Stimulated activated CD4-positive, alpha-beta T cell treated with anti-CD3 and anti-CD28 coated beads, Interleukin-4, amount 100 ng/mL, for 24 hours (primary cell): ENCODE results near the gene PGBD4.
A peak's percentile ranks its signal among the peaks of the same experiment; 100 is the strongest.

Experiments used
- DNase-seq: peaks from one replicate; pipeline ENCODE4 v3.0.0-alpha.2; 2020

The PGBD4 gene

DNA sequence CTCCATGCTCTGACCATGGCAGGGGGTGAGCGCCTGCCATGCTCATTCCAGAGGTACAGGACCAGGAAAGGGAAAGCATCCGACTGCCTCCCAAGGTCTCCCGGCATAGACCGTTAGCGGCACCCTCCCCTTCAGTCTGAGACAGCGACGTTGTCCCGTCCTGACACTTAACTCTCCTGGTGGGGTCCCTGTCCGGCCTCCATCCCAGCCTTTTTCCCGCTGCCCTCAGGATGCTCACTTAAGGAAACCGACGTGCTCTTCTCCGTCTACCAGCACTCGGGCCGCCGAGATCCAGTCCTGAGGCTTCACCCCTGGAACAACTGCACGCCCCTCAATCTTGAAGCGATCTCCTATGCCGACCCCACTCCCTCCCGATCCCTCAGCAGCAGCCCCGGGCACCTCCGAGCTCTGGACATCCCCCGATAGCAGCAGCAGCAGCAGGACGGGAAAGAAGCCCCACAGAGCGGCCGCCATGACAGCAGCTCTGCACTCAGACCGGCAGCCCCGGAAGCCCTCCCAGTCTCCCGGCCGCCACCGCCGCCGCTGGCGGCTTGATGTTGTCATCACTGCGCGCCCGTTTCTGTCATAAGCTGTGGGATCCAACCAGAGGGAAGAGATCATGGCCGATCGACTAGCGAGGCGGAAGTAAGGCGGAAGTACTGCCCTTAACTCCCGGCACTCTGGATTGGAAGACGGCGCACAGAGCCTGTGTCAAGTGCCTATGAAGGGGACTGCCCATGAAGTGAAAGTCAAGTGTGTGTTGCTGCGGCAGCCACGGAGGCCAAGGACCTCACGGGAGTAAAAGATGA, at the start of gene PGBD4, which contains the start of gene EMC7:
Gene PGBD4, plus strand, starts transcription at position 718 of the 809 bp plus-strand sequence. CDS start 449 bp downstream, outside the sequence.
Gene EMC7, minus strand, starts transcription at position 497 of the 809 bp plus-strand sequence. Its CDS starts 23 bp downstream, at position 474.
- DNase-seq: peak; percentile 99

DNA sequence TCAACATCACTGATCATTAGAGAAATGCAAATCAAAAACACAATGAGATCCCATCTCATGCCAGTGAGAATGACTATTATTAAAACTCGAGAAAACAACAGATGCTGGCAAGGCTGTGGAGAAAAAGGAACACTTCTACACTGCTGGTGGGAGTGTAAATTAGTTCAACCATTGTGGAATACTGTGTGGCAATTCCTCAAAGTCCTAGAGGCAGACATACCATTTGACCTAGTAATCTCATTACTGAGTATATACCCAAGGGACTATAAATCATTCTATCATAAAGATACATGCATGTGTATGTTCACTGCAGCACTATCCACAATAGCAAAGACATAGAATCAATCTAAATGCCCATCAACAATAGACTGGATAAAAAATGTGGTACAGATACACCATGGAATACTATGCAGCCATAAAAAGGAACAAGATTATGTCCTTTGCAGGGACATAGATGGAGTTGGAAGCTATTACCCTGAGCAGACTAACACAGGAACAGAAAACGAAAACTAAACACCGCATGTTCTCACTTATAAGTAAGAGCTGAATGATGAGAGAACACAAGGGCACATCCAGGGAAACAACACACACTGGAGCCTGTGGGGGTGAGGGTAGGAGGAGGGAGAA, 47.7 kb upstream of the PGBD4 start:
- DNase-seq: no peak

DNA sequence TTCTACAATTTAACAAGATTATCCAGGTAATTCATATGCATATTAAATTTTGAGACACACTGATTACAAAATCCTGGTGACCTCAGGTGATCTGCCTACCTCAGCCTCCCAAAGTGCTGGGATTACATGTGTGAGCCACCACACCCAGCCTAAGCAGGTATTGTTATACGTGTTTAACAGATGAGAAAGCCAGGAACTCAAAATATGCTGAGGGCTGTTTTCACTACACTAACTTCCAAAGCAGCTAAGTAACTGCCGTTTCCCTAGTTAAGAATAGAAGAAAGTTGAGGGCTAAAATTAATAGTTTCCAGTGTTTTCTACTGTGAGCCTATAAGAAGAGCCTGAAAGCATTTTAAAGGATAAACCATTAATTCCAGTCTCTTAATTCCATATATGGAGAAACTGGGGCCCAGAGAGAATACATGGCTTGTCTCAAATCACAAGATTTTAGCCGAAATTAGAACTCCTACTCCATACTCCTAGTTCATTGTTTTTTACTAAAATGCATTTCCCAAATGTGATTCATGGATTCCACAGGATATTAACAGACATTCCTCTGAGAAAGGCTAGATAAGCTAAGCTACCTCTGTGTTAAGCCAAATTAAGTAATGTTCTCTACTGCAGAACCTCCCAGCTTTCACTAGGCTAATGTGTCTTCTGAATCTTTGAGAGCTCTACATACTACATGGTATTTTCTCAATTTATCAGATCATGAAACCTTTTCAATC, 45.9 kb upstream of the PGBD4 start:
- DNase-seq: no peak

DNA sequence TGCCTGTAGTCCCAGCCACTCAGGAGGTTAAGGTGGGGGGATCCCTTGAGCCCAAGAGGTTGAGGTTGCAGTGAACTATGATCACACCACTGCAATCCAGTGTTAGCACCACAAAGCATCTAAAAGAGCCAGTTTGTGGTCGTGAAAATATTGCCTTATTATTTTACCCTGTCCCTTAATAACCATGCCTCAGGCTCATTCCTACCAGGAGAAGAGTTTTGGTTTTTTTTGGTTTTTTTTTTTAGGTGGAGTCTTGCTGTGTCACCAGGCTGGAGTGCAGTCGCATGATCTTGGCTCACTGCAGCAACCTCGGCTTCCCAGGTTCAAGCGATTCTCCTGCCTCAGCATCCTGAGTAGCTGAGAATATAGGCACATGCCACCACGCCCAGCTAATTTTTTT, 45.0 kb upstream of the PGBD4 start:
- DNase-seq: no peak

DNA sequence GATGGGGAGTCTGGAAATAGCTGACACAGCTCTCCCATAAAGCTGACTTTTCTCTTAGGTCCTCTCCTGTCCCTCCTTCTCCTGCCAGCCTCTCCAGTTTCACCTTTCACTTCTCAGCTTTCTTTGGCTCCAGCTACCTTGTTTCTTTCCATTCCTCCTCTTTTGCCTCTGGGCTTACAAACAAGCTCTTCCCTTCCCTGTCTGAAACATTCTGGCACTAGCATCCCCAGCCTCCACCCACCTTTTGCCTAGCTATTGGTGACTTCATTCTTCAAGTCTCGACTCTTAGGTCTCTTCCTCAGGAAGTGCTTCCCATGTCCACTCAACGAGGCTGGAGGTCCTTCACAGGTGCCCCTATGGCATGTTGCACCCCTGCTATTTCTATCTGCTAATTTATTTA, 42.4 kb upstream of the PGBD4 start:
- no peak for DNase-seq

DNA sequence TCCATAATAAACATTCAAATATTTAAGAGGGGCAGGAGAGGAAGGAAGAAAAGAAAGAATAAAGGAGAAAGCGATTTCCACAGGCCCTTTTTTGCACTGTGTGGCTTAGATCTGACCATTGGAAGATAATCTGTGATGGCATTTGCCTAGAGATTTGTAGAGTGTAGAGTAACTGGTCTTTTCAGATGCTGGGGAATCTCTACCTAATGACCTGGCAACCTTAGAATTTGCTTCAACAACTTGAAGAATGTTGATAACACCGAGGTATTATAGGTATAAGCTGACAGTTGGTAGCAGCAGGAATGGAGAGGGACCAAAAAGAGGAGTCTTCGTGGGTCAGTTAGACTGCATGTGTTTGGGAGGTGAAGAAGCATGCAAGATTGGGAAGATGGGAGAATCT, 41.9 kb upstream of the PGBD4 start:
- DNase-seq: no peak

DNA sequence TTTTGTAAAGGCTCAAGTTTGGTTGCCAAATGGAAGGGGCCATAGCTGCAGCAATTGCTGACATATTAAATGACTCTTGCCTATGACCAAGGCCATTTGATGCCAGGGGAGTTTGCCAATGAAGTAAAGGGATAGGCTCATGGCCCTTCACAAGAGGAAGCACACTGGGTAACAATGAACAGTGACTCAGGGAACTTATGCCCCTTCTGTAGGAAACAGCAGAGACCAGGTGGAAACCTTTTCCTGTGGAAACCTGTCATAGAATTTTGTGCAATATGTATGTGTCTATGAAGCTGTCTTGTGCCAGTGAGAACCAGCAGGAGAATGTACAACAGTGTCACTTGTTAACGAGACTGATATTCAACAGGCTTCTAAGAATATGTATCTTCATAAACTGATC, 37.4 kb upstream of the PGBD4 start:
- no peak for DNase-seq

DNA sequence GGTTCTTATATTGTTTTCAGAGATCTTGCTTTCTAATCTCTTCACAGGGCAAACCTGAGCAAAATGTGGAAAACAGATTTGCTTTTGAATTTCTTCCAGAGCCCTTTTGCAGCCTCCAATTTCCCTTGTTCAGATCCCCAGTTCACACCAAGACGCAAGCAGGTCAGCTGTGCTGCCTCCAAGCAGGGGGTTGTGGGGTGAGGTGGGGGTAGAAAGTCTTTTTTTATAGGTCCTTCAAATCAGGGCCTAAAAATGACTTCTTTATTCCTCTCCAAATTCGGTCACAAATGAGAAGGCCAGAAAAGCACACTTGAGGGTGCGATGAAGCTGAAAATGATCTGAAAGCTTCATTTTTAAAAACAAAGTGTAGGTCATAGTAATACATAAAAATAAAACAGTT, 36.6 kb upstream of the PGBD4 start:
- DNase-seq: no peak

DNA sequence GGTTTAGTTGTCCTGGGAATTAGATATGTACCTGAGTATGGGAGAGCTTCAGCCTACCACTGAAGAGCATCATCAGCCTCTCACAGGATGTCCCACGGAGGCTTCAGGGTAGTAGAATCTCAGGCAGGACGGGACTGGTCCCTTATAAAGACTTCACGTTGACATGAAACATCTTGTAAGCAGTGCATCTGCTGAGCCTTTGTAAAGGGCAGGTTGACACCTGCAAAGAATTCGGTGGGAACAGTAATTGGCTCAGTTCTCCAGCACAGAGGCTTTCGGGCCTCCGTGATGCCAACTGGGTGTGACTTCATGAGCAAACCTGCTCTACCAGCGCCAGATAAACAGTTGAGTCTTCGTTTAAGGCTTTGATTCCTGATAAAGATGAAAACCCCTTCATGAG, 35.9 kb upstream of the PGBD4 start:
- DNase-seq: no peak

DNA sequence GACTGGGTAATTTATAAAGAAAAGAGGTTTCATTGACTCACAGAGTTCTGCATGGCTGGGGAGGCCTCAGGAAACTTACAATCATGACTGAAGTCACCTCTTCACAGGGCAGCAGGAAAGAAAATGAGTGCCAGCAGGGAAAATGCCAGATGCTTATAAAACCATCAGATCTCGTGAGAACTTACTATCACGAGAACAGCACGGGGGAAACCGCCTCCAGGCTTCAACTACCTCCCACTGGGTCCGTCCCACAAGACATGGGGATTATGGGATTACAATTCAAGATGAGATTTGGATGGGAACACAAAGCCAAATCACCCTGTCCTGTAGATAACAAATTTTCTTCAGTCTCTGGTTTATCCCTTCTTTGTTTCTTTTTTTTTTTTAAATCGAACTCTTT, 31.9 kb upstream of the PGBD4 start:
- no peak for DNase-seq

DNA sequence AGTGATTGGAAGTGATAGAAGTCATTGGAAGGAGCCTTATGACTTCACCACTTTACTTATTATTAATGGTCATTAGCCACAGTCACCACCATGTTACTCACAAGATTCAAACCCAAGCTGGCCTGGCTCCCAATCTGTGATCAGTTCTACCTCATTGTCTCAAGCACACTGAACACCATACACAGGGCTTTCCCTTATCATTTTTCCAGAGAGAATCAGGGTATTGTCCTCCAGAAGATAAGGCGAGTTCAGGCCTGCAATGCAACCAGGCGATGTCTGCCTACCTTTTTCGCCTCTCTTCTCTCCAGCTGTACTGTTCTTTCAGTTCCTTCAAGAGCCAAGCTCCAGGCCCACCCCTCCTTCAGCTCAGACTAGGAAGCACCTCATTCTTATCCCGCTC, 25.1 kb upstream of the PGBD4 start:
- DNase-seq: no peak

DNA sequence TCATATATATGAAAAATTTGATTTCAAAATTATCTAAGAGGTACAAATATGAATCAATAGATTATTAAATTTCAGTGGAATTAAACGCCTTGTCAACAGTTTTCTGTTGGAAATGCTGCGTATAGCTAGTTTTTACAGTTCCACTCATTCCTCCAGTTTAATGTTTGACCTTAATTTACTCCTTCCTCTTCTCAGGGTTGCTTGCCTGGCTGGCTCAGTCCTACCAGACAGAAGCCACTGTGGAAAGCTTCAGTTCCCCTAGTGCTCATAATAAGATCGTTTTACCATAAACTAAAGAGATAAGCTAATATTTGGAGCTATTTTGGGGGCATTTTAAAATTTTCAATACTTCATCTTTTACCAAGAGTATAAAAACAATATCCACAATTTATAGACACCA, 23.0 kb upstream of the PGBD4 start:
- DNase-seq: no peak

DNA sequence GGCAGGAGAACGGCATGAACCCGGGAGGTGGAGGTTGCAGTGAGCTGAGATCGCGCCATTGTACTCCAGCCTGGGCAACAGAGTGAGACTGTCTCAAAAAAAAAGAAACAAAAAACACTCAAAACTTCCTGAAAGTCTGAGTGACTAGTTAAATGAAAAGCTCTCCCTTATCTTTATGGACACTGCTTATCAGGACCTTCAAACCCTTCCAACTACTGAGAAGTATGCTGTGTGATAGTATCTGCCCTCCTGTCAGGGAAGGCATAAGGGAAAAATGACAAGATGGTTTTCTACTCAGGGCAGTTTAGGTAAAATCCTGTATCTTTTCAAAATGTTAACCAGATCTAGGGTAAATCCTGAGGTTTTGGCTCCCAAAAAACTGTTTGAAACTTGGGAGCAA, 22.0 kb upstream of the PGBD4 start:
- no peak for DNase-seq

DNA sequence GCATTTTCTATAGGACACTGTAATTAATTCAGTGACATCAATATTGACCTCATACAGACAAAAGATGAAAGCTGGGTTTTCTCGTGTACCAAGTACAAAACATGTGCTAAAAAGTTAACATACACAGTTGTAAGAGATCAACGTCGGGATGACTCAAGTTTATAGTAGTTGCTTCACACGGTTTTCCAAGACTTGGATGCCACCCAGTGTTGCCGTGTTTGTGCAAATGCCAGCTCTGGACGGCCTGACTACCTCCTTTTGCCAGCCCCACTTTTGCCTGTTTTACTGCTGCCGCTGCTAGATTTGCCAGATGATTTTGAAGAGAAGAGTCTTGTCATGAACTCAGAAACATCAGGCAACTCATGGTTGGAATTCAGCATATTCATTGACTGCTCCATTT, 17.8 kb upstream of the PGBD4 start:
- no peak for DNase-seq

DNA sequence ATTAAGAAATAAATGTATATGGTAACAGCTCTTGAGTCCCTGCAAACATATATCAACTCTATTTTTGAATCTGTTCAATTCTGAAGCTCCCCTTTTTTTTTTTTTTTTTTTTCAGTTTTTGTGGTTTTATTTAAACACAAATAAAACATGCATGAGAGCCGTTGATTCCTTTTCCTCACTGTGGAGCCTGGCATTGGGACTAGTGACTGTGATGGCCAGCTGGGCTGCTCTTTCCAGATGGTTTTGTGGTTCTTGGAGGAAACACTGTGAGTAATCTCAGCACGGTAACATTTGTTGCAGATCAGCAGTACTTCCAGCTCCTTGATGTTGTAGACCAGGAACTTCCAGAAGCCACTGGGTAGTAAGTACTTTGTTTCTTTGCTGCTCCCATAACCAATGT, 16.1 kb upstream of the PGBD4 start:
- no peak for DNase-seq

DNA sequence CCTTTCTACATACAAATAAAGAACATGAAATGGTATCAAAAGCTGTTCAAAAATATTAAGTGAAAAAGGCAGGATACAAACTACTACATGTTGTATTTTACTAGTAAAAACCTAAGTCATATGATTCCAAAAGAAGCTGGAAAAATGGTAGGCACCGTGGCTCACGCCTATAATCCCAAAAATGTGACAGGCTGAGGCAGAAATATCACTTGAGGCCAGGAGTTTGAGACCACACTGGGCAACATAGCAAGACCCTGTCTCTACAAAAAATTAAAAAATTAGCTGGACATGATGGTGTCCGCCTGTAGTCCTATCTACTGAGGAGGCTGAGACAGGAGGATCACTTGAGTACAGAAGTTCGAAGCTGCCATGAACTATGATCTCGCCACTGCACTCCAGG, 2.0 kb upstream of the PGBD4 start:
- DNase-seq: no peak

DNA sequence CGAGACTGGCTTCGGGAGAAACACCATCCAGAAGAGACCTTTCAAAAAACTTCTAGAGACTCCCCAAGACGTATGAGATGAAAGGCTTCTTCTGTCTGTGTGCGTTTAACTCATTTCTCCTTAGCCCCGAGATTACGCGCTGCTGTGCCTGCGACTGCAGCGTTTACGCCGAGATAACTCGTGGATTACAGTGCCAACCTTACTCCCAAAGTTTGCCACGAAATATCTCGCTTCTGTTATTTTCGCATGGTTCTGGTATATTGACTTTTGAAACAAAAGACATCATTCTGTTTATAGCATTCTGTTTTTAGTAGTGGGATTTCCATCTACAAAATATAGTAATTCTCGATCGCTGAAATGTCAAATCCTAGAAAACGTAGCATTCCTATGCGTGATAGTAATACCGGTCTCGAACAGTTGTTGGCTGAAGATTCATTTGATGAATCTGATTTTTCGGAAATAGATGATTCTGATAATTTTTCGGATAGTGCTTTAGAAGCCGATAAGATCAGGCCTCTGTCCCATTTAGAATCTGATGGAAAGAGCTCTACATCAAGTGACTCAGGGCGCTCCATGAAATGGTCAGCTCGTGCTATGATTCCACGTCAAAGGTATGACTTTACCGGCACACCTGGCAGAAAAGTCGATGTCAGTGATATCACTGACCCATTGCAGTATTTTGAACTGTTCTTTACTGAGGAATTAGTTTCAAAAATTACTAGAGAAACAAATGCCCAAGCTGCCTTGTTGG, 467 bp downstream of the PGBD4 start:
- no peak for DNase-seq

DNA sequence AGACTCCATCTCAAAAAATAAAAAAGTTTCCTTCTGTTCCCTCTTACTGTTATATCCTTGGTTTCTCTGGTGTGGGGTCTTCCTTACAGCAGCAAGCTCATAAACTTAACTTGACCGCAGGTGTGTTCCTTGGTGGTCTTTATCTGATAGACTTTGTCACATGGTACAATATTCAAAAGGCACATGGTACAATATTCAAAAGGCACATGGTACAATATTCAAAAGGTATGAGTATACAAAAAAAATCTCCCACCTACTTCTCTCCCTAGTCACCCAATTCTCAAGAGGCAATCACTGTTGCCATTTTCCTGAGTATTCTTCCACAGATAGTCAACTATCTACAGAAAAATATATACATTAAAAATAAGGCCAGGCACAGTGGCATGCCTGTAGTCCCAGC, 4.5 kb downstream of the PGBD4 start:
- no peak for DNase-seq

DNA sequence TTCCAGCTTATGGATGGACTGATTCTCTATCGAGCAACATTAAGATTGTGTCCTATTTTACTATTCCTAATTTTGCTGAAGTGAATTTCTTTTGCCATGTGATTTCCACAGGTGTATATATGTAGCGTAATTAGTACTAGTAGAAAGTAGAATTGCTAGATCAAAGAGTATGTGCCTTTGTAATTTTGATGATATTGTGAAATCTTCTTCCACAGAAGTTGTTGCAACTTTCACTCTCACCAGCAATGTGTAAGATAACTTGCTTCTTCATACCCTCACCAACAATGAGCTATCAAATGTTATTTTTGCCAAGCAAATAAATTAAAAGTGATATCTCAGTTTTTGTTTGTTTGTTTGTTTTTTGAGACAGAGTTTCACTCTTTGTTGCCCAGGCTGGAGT, 5.4 kb downstream of the PGBD4 start:
- no peak for DNase-seq

DNA sequence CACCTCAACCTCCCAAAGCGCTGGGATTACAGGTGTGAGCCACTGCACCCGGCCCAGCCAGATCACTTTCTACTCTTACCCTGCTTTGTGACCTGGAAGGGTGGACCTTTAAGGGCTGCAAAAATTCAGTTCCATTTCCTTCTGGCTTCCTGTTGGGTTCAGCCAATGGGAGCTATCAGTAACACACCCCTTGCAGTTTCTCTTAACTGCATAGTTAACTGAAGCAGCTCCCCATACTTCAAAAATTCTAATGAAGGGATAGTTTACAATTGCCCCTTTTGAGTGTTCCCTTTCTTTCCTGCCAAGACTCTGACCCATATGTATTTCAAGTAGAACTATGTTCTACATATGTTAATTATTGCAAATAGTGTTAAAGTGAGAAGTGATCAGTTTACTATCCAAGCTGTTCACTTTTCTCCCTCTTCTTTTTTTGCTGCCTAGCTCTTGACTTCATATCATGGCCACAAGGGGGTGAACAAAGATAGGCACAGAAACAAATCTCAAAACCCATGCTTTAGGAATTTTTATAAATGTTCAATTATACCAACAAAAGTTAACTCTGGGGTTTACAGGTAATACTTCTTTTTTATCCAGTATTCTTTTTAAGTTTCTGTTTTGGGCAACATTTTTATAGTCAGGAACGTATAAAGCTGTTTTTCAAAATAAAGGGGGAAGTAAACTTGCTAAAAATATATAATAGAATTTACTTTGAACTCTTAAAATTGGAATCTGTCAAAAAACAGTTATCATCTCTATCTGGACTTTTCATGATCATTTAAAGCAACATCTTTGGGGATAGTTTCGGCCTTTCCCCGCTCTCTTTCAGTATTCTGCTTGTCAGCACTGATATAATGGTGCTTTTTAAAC, 8.1 kb downstream of the PGBD4 start:
- DNase-seq: peak; percentile 15

DNA sequence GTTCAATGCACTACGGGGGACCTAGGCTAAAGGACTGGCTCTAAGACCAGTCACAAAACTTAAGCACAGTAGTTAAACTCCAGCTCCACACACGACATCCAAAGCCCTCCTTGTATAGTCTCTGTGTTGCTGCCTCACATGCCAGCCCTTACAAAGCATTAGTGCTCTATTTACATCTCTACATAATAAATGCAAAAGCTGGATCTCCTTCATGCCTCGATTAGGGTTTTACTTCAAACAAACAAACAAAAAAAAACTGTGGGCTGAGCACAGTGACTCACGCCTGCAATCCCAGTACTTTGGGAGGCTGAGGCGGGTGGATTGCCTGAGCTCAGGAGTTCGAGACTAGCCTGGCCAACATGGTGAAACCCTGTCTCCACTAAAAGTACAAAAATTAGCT, 9.6 kb downstream of the PGBD4 start:
- no peak for DNase-seq

DNA sequence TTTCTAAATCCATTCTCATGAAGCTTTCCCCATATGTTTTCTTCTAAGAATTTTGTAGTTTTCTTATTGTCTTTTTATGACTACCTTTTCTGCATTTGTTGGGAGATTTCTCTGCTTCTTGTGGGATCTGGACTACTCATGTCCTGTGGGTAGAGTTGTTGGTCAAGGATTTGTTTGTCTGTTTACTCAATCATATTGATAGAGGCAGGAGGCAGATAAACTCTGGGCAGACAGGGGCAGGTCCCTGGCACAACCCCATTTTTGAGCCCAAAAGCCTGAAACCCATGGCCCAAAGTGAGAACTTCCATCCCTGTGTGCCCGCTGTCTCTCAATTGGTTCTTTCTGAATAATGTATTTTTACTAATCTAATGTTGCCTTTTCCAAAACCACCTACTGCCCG, 12.3 kb downstream of the PGBD4 start:
- no peak for DNase-seq
